Ovary (tissue), 9 donors: ENCODE data around the gene ZNF212. TPM values are rescaled to one million over a fixed set of nuclear protein-coding genes. Genes with fewer than 3 reads are reported as not detected.
"Not testable (repeated sequence)": the region's sequence is repeated elsewhere in the genome, so short reads cannot be mapped to it uniquely, and the experiment has no call there.

Source experiments
- DNase-seq, 5 donors: peaks; one replicate each; pipeline ENCODE4 v3.0.0-alpha.2; 2019 to 2020
- H3K27ac ChIP-seq, 2 donors: fragments of 200-600 bp; one replicate each; pipeline versions ENCODE4 v1.5.1 to v1.8.0; 2019 to 2022
- H3K27me3 ChIP-seq: fragments of 200-600 bp; one replicate; pipeline ENCODE4 v1.8.0; 2022
- H3K36me3 ChIP-seq: fragments of 200-600 bp; sonication (generic); one replicate; pipeline ENCODE4 v1.5.1; 2019
- H3K4me1 ChIP-seq: one replicate; pipeline ENCODE4 v1.8.1; 2013; ENCODE audit warnings: mild to moderate bottlenecking, moderate library complexity; ENCODE audit not compliant: insufficient read depth
- H3K4me3 ChIP-seq: fragments of 200-600 bp; sonication (generic); one replicate; pipeline ENCODE4 v1.5.1; 2017
- H3K9me3 ChIP-seq, 2 donors: fragments of 200-600 bp in 1 of 2; sonication (generic) in 1 of 2; one replicate each; pipeline versions ENCODE4 v1.5.1 to v1.8.1; 2013 to 2019; ENCODE audit warnings: mild to moderate bottlenecking in 1 of 2, moderate library complexity in 1 of 2
- EP300 ChIP-seq: sonication (generic); formaldehyde crosslinking; IDR thresholded peaks from one replicate; pipeline ENCODE4 v1.6.1; 2017; ENCODE audit warnings: antibody characterized with exemption
- POLR2A ChIP-seq: fragments of 450-650 bp; IDR thresholded peaks from one replicate; pipeline ENCODE4 v1.6.1; 2017; ENCODE audit warnings: antibody characterized with exemption, mild to moderate bottlenecking, moderate library complexity
- WGBS, 3 donors: extraction: QIAGEN DNeasy Blood & Tissue Kit in 1 of 3; methylation state at CpG; one replicate each; pipeline versions ENCODE4 v1.1.5 to v1.1.7; 2013 to 2017; 5-methylcytosine and 5-hydroxymethylcytosine counted together
- intact Hi-C, 4 donors: fragments of 100-400 bp; cut with DNase I; formaldehyde crosslinking; loops; one replicate each; pipeline versions ENCODE4 v1.11.0 to v1.15.1; 2022 to 2023
- polyA plus RNA-seq, 2 donors: library from polyadenylated mRNA; stranded (reverse); fragments of 200-250 nt in 1 of 2; fragments of 350-450 nt in 1 of 2; fragmentation: Illumina TruSeq in 1 of 2; extraction: RNeasy Lipid Tissue Mini Kit (QIAGEN cat#74804) in 1 of 2; gene quantifications; one replicate each; pipeline ENCODE4 v1.2.3, GENCODE V29; 2013 to 2014
- total RNA-seq, 7 donors: library from RNA; depleted of rRNA in 2 of 7; stranded (reverse); fragments of >200 nt in 2 of 7; fragmentation: NEBNext Ultra II Directional in 3 of 7; extraction: Animal tissue kit (Norgen Biotek cat#: 25700) in 3 of 7; gene quantifications; one replicate each; pipeline versions ENCODE4 v1.1.0 to v1.2.4, GENCODE V29; 2016 to 2023
- TF ChIP-seq, protein P1 (sequence below), 3 donors: fragments of 450-650 bp in 2 of 3; fragments of 200-600 bp in 1 of 3; IDR thresholded peaks; one replicate each; pipeline versions ENCODE4 v1.5.1 to v1.8.0; 2016 to 2022; ENCODE audit warnings: antibody characterized with exemption in 3 of 3, mild to moderate bottlenecking in 1 of 3
- donor health status: DM: no; HTN: no; CAD: no; lungs with moderate emphysema.
- donor health status: DM: no; HTN: no; CAD: no.
- donor health status: Bipolar disorder and iron deficiency.
- donor health status: DM: yes; HTN: yes; CAD: no.
- donor health status: DM: no; HTN: no; CAD: no.
- donor health status: DM: yes; HTN: yes; CAD: no.

The ZNF212 gene
- total and polyA plus RNA-seq, 9 donors: 5.4 to 16.0 (median 11.3) TPM

GRCh38 chr7:149267733-149268132, 28.3 kb downstream of the ZNF212 start:
- H3K36me3 ChIP-seq: no peaks in the 10 kb centered on the region

GRCh38 chr7:149274424-149274823, 35.0 kb downstream of the ZNF212 start:
- 90 to 99% (median 98%) methylated on average over 8 of the region's 8 CpGs for WGBS, 3 donors
- H3K9me3 ChIP-seq, H3K36me3 ChIP-seq, H3K27me3 ChIP-seq, H3K4me3 ChIP-seq, intact Hi-C loops, DNase-seq, H3K4me1 ChIP-seq, H3K27ac ChIP-seq: not testable (repeated sequence)

More at GRCh38 chr7:149267733-149268132, 28.3 kb downstream of the ZNF212 start:
- 95% methylated on average over 8 of the region's 8 CpGs for WGBS, 3 donors
- intact Hi-C loops: loop anchor here in 2 of 4 donors (10.0 kb wide), 2 partner anchors 157 to 357 kb away; no protein-coding TSS in a partner anchor
- no peaks in the 10 kb centered on the region for H3K9me3 ChIP-seq
- no peaks in the 10 kb centered on the region for H3K27me3 ChIP-seq
- no peak for DNase-seq
- H3K4me1 ChIP-seq: no peaks in the 10 kb centered on the region
- TF ChIP-seq EP300 (no peak), POLR2A (no peak)
- TF ChIP-seq, protein P1, sequence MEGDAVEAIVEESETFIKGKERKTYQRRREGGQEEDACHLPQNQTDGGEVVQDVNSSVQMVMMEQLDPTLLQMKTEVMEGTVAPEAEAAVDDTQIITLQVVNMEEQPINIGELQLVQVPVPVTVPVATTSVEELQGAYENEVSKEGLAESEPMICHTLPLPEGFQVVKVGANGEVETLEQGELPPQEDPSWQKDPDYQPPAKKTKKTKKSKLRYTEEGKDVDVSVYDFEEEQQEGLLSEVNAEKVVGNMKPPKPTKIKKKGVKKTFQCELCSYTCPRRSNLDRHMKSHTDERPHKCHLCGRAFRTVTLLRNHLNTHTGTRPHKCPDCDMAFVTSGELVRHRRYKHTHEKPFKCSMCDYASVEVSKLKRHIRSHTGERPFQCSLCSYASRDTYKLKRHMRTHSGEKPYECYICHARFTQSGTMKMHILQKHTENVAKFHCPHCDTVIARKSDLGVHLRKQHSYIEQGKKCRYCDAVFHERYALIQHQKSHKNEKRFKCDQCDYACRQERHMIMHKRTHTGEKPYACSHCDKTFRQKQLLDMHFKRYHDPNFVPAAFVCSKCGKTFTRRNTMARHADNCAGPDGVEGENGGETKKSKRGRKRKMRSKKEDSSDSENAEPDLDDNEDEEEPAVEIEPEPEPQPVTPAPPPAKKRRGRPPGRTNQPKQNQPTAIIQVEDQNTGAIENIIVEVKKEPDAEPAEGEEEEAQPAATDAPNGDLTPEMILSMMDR (IDR thresholded peaks at IDR 0.05): no peak
- no peak overlapping the region for H3K4me3 ChIP-seq
- H3K27ac ChIP-seq: no peak overlapping the region

DNA sequence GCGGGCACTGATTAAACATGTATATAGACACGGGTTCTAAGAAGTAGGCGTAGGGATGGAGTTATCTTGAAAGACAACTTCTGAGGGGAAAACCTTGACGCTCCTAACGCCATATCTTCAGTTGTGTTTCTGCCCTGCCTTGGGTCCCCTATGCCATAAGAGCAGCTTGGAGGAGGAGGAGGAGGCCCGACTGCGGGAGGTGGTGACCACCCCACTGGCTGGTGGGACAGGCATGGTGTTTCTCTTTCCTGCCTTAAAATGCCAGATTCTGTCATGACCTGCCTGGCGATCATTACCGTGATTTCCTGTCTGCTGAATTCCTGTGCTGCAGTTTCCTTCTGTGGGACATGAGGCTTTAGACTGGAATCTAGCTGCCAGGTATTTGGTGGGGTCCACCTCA, 38.4 kb downstream of the ZNF212 start:
- intact Hi-C loops: no loop called here
- H3K36me3 ChIP-seq: no peaks in the 10 kb centered on the region
- H3K4me1 ChIP-seq: no peaks in the 10 kb centered on the region
- TF ChIP-seq, protein P1 (IDR thresholded peaks at IDR 0.05): no peak
- TF ChIP-seq POLR2A (no peak), EP300 (no peak)
- H3K4me3 ChIP-seq: no peak overlapping the region
- H3K27me3 ChIP-seq: no peaks in the 10 kb centered on the region
- no peaks in the 10 kb centered on the region for H3K9me3 ChIP-seq
- H3K27ac ChIP-seq: no peak overlapping the region
- no peak for DNase-seq
- 94 to 95% (median 94%) methylated on average over 9 of the region's 9 CpGs for WGBS, 3 donors

GRCh38 chr7:149278396-149278795, 38.9 kb downstream of the ZNF212 start:
- Histone ChIP-seq H3K27ac (no peak overlapping the region), H3K27me3 (no peaks in the 10 kb centered on the region), H3K9me3 (no peaks in the 10 kb centered on the region), H3K4me1 (no peaks in the 10 kb centered on the region), H3K36me3 (no peaks in the 10 kb centered on the region), H3K4me3 (no peak overlapping the region)
- no peak for DNase-seq
- no peak for TF ChIP-seq EP300
- TF ChIP-seq, protein P1 (IDR thresholded peaks at IDR 0.05): no peak
- TF ChIP-seq POLR2A: no peak
- WGBS, 3 donors: 93 to 97% (median 94%) methylated on average over 11 of the region's 11 CpGs
- intact Hi-C loops: no loop called here

- no peaks in the 10 kb centered on the region for H3K4me1 ChIP-seq
- TF ChIP-seq, protein P1 (IDR thresholded peaks at IDR 0.05): no peak
- TF ChIP-seq POLR2A: no peak
- no peak for TF ChIP-seq EP300
- no peak overlapping the region for H3K4me3 ChIP-seq
- H3K36me3 ChIP-seq: no peaks in the 10 kb centered on the region
- DNase-seq: no peak
- intact Hi-C loops: no loop called here
- H3K9me3 ChIP-seq: no peaks in the 10 kb centered on the region
- no peak overlapping the region for H3K27ac ChIP-seq
- H3K27me3 ChIP-seq: no peaks in the 10 kb centered on the region
- WGBS, 3 donors: 88 to 93% (median 90%) methylated on average over 17 of the region's 17 CpGs
Measured at GRCh38 chr7:149279111-149279743, 39.8 kb downstream of the ZNF212 start.
